Activated CD8-positive, alpha-beta T cell treated with anti-CD3 and anti-CD28 coated beads, Interleukin-2, amount 10 ng/mL, durations not matched to agents 7 days and 5 days (primary cell): ENCODE measurements around the gene SH2D3C. TPM values are rescaled to one million over a fixed set of nuclear protein-coding genes. Genes with fewer than 3 reads are reported as not detected.

ENCODE experiments used
- ATAC-seq: fragments of 150-1000 bp; cut with Tn5 transposase; one replicate; pipeline ENCODE4 v1.10.0; 2021; ENCODE audit warnings: moderate library complexity
- CTCF ChIA-PET: fragments of 350-600 bp; sonication (Branson Sonifier 250); formaldehyde crosslinking; loops from one replicate; lab custom pipeline; 2021; ENCODE audit warnings: antibody characterized with exemption; lab: Charles Lee
- POLR2A ChIA-PET: fragments of 350-600 bp; sonication (Branson Sonifier 250); formaldehyde crosslinking; loops from one replicate; lab custom pipeline; 2021; ENCODE audit warnings: antibody characterized with exemption; lab: Charles Lee
- DNase-seq: peaks from one replicate; pipeline ENCODE4 v3.0.0-alpha.2; 2020
- H3K27ac Mint-ChIP-seq: one replicate; pipeline ENCODE4 v1.8.0; 2021; ENCODE audit warnings: mild to moderate bottlenecking, mixed read lengths
- H3K27me3 Mint-ChIP-seq: one replicate; pipeline ENCODE4 v1.8.0; 2021; ENCODE audit warnings: low read depth, mixed read lengths
- H3K36me3 Mint-ChIP-seq: one replicate; pipeline ENCODE4 v1.8.0; 2021; ENCODE audit warnings: low read depth, mixed read lengths
- H3K4me1 Mint-ChIP-seq: one replicate; pipeline ENCODE4 v1.8.0; 2021; ENCODE audit warnings: low read depth, mixed read lengths
- H3K4me3 Mint-ChIP-seq: one replicate; pipeline ENCODE4 v1.8.0; 2021; ENCODE audit warnings: mild to moderate bottlenecking, mixed read lengths
- H3K9me3 Mint-ChIP-seq: one replicate; pipeline ENCODE4 v1.8.0; 2022; ENCODE audit warnings: mixed read lengths; ENCODE audit not compliant: insufficient read depth
- total RNA-seq, 2 experiments: library from RNA; stranded (reverse); gene quantifications; one replicate each; pipeline ENCODE4 v1.2.3, GENCODE V29; 2021

The SH2D3C gene
- total RNA-seq, 2 experiments from 2014 or later: 75.6 to 77.5 TPM

GRCh38 chr9:127805620-127806019, 27.2 kb upstream of the SH2D3C start:
- POLR2A ChIA-PET: interaction anchor here (0.6 to 1.1 kb wide), 2 partner anchors 38 to 89 kb away, joined by 3 read pairs; no protein-coding TSS in a partner anchor
- Mint-ChIP-seq H3K27ac (peak overlapping the region; percentile 66), H3K4me1 (peaks cover 38% of the 10 kb centered on the region), H3K27me3 (no peaks in the 10 kb centered on the region), H3K36me3 (peaks cover 34% of the 10 kb centered on the region), H3K4me3 (no peak overlapping the region), H3K9me3 (no peaks in the 10 kb centered on the region)
- DNase-seq (peak; percentile 57), ATAC-seq (no peak)
- CTCF ChIA-PET: interaction anchor here (1.1 to 1.5 kb wide), 5 partner anchors 8 to 71 kb away, joined by 3 to 6 read pairs (median 4); partner anchors contain the start of gene TOR2A

GRCh38 chr9:127803507-127804352, 25.3 kb upstream of the SH2D3C start:
- Mint-ChIP-seq H3K27me3 (no peaks in the 10 kb centered on the region), H3K4me1 (peaks cover 36% of the 10 kb centered on the region), H3K36me3 (peaks cover 19% of the 10 kb centered on the region), H3K4me3 (peak overlapping the region; percentile 97), H3K9me3 (no peaks in the 10 kb centered on the region), H3K27ac (peak overlapping the region; percentile 95)
- ChIA-PET POLR2A (interaction anchor here (1.1 to 1.5 kb wide), 2 partner anchors 33 kb away, joined by 3 to 5 read pairs; no protein-coding TSS in a partner anchor), CTCF (interaction anchor here (1.9 kb wide), 1 partner anchor 66 kb away, joined by 6 read pairs; no protein-coding TSS in a partner anchor)
- DNase-seq (no peak), ATAC-seq (peak; percentile 12)

GRCh38 chr9:127802576-127803443, 24.3 kb upstream of the SH2D3C start, which contains the start of gene FPGS:
Gene FPGS, plus strand, starts transcription at chr9:127802882. Its CDS starts 43 bp downstream, at chr9:127802925.
- ChIA-PET CTCF (interaction anchor here (1.0 to 1.9 kb wide), 4 partner anchors 16 to 68 kb away, joined by 5 to 8 read pairs (median 7); partner anchors contain the start of gene TOR2A), POLR2A (interaction anchor here (0.6 to 1.5 kb wide), 6 partner anchors 11 to 68 kb away, joined by 3 to 4 read pairs (median 3); partner anchors contain the start of genes ENG and TOR2A)
- ATAC-seq (peak; percentile 88), DNase-seq (peak; percentile 88)
- Mint-ChIP-seq H3K27me3 (no peaks in the 10 kb centered on the region), H3K27ac (peak within 1 kb of the TSS; percentile 95), H3K4me1 (peaks cover 41% of the 10 kb centered on the region), H3K4me3 (peak within 1 kb of the TSS; percentile 97), H3K9me3 (no peaks in the 10 kb centered on the region), H3K36me3 (peaks cover 16% of the 10 kb centered on the region)

GRCh38 chr9:127801955-127802575, 23.6 kb upstream of the SH2D3C start:
- H3K9me3 Mint-ChIP-seq: no peaks in the 10 kb centered on the region
- DNase-seq (no peak), ATAC-seq (no peak)
- POLR2A ChIA-PET: interaction anchor here (0.6 to 1.5 kb wide), 7 partner anchors 10 to 67 kb away, joined by 3 to 4 read pairs (median 3); partner anchors contain the start of genes CDK9, ENG and TOR2A
- peak overlapping the region; percentile 76 for H3K4me3 Mint-ChIP-seq
- CTCF ChIA-PET: interaction anchor here (1.0 to 1.1 kb wide), 3 partner anchors 15 to 67 kb away, joined by 5 to 8 read pairs (median 8); partner anchors contain the start of gene TOR2A
- H3K27ac Mint-ChIP-seq: peak overlapping the region; percentile 85
- H3K4me1 Mint-ChIP-seq: peaks cover 46% of the 10 kb centered on the region
- no peaks in the 10 kb centered on the region for H3K27me3 Mint-ChIP-seq
- peaks cover 11% of the 10 kb centered on the region for H3K36me3 Mint-ChIP-seq

- H3K36me3 Mint-ChIP-seq: peaks cover 17% of the 10 kb centered on the region
- ChIA-PET CTCF (interaction anchor here (1.4 to 3.3 kb wide), 2 partner anchors 12 to 72 kb away, joined by 4 to 9 read pairs; partner anchors contain the start of gene CDK9), POLR2A (interaction anchor here (0.8 to 2.6 kb wide), 4 partner anchors 9 to 16 kb away, joined by 3 to 9 read pairs (median 6); partner anchors contain the start of gene CDK9)
- DNase-seq (no peak), ATAC-seq (peak; percentile 46)
- no peaks in the 10 kb centered on the region for H3K9me3 Mint-ChIP-seq
- H3K27ac Mint-ChIP-seq: peak overlapping the region; percentile 90
- H3K27me3 Mint-ChIP-seq: no peaks in the 10 kb centered on the region
- peak overlapping the region; percentile 68 for H3K4me3 Mint-ChIP-seq
- H3K4me1 Mint-ChIP-seq: peaks cover 50% of the 10 kb centered on the region
Observed at GRCh38 chr9:127796852-127797370, 18.4 kb upstream of the SH2D3C start.

- POLR2A ChIA-PET: interaction anchor here (1.1 to 2.6 kb wide), 3 partner anchors 9 to 13 kb away, joined by 3 to 9 read pairs (median 7); partner anchors contain the start of gene CDK9
- ATAC-seq (peak; percentile 64), DNase-seq (no peak)
- Mint-ChIP-seq H3K27me3 (no peaks in the 10 kb centered on the region), H3K36me3 (peaks cover 19% of the 10 kb centered on the region), H3K27ac (peak overlapping the region; percentile 90), H3K9me3 (no peaks in the 10 kb centered on the region), H3K4me3 (peak overlapping the region; percentile 68), H3K4me1 (peaks cover 48% of the 10 kb centered on the region)
- CTCF ChIA-PET: interaction anchor here (1.0 to 3.3 kb wide), 3 partner anchors 9 to 73 kb away, joined by 4 to 9 read pairs (median 5); partner anchors contain the start of gene CDK9
Observed at GRCh38 chr9:127796225-127796813, 17.9 kb upstream of the SH2D3C start.

- ChIA-PET CTCF (interaction anchor here (1.5 to 3.3 kb wide), 4 partner anchors 9 to 127 kb away, joined by 5 to 20 read pairs (median 8); partner anchors contain the start of gene CDK9), POLR2A (no interaction called here)
- no peak overlapping the region for H3K4me3 Mint-ChIP-seq
Observed at GRCh38 chr9:127794001-127794791, 15.7 kb upstream of the SH2D3C start.

GRCh38 chr9:127793093-127793708, 14.7 kb upstream of the SH2D3C start:
- DNase-seq: no peak
- no peak overlapping the region for H3K4me3 Mint-ChIP-seq
- H3K27ac Mint-ChIP-seq: peak overlapping the region; percentile 16
- peaks cover 45% of the 10 kb centered on the region for H3K36me3 Mint-ChIP-seq
- ATAC-seq: no peak
- no peaks in the 10 kb centered on the region for H3K9me3 Mint-ChIP-seq
- peaks cover 57% of the 10 kb centered on the region for H3K4me1 Mint-ChIP-seq
- no peaks in the 10 kb centered on the region for H3K27me3 Mint-ChIP-seq
- ChIA-PET POLR2A (interaction anchor here (0.8 to 1.3 kb wide), 4 partner anchors 8 to 111 kb away, joined by 3 to 4 read pairs (median 3); no protein-coding TSS in a partner anchor), CTCF (interaction anchor here (1.0 to 3.2 kb wide), 4 partner anchors 9 to 128 kb away, joined by 3 to 20 read pairs (median 6); no protein-coding TSS in a partner anchor)

More at GRCh38 chr9:127794001-127794791, 15.7 kb upstream of the SH2D3C start:
- ATAC-seq (no peak), DNase-seq (no peak)
- Mint-ChIP-seq H3K9me3 (no peaks in the 10 kb centered on the region), H3K4me1 (peaks cover 54% of the 10 kb centered on the region), H3K27ac (no peak overlapping the region), H3K27me3 (no peaks in the 10 kb centered on the region), H3K36me3 (peaks cover 36% of the 10 kb centered on the region)
